ENCODE results near the gene TMEM233.
A peak's percentile ranks its signal among the peaks of the same experiment; 100 is the strongest.

TMEM233 gene

DNA sequence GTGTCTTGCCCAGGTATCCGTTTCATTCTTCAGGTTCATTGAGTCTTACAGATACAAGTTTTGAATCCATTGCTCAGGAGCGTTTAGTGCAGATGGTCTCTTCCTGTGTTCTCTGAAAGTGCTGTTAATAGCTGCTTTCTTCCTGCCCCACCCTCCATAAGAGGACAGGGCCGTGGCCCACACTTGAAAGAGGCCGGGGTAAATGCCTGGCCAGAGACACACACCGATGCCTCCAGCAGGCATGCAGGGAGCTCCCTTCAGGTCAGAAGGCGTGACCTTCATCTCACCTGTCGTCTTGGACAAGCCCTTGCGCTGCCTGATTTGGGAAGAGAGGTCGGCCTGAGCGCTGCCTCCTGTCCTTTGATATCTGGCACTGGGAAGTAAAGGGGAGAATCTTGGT, 85.9 kb downstream of the TMEM233 start:
- no peak for DNase-seq
- Histone ChIP-seq H3K27ac (no peak overlapping the region), H3K36me3 (peaks cover 81% of the 10 kb centered on the region), H3K9me3 (ENCODE audit: severe bottlenecking) (no peaks in the 10 kb centered on the region), H3K4me3 (ENCODE audit: low read depth, low read length) (no peak overlapping the region), H3K27me3 (ENCODE audit: insufficient read depth, low read depth, severe bottlenecking) (no peaks in the 10 kb centered on the region)
- TF ChIP-seq, protein P1, sequence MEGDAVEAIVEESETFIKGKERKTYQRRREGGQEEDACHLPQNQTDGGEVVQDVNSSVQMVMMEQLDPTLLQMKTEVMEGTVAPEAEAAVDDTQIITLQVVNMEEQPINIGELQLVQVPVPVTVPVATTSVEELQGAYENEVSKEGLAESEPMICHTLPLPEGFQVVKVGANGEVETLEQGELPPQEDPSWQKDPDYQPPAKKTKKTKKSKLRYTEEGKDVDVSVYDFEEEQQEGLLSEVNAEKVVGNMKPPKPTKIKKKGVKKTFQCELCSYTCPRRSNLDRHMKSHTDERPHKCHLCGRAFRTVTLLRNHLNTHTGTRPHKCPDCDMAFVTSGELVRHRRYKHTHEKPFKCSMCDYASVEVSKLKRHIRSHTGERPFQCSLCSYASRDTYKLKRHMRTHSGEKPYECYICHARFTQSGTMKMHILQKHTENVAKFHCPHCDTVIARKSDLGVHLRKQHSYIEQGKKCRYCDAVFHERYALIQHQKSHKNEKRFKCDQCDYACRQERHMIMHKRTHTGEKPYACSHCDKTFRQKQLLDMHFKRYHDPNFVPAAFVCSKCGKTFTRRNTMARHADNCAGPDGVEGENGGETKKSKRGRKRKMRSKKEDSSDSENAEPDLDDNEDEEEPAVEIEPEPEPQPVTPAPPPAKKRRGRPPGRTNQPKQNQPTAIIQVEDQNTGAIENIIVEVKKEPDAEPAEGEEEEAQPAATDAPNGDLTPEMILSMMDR (IDR thresholded peaks at IDR 0.05; ENCODE audit: low read depth, low read length) = no peak

DNA sequence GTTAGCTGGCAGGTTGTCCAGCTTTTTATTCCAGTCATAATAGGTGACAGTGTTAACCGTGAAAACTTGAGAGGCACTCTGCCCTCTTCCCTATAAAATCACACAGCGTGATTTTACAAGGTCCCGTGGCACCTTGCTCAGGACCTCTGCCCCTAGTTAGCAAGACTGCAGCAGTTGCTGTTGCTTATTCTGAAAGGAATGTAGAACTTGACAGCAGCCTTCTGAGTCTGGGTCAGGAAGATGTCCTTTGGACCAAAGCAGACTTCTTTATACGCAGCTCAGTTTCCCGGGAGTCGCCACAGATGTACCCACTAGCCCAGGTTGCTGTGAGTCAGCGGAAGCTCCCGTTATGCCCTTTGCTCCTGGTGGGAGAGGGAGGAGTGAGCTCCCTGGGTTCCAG, 87.5 kb downstream of the TMEM233 start:
- H3K27ac ChIP-seq = peak overlapping the region; percentile 43
- H3K4me3 ChIP-seq (ENCODE audit: low read depth, low read length) = no peak overlapping the region
- no peaks in the 10 kb centered on the region for H3K27me3 ChIP-seq (ENCODE audit: insufficient read depth, low read depth, severe bottlenecking)
- DNase-seq = no peak
- H3K9me3 ChIP-seq (ENCODE audit: severe bottlenecking) = no peaks in the 10 kb centered on the region
- H3K36me3 ChIP-seq = peaks cover 65% of the 10 kb centered on the region
- TF ChIP-seq, protein P1 (IDR thresholded peaks at IDR 0.05; ENCODE audit: low read depth, low read length) = no peak

DNA sequence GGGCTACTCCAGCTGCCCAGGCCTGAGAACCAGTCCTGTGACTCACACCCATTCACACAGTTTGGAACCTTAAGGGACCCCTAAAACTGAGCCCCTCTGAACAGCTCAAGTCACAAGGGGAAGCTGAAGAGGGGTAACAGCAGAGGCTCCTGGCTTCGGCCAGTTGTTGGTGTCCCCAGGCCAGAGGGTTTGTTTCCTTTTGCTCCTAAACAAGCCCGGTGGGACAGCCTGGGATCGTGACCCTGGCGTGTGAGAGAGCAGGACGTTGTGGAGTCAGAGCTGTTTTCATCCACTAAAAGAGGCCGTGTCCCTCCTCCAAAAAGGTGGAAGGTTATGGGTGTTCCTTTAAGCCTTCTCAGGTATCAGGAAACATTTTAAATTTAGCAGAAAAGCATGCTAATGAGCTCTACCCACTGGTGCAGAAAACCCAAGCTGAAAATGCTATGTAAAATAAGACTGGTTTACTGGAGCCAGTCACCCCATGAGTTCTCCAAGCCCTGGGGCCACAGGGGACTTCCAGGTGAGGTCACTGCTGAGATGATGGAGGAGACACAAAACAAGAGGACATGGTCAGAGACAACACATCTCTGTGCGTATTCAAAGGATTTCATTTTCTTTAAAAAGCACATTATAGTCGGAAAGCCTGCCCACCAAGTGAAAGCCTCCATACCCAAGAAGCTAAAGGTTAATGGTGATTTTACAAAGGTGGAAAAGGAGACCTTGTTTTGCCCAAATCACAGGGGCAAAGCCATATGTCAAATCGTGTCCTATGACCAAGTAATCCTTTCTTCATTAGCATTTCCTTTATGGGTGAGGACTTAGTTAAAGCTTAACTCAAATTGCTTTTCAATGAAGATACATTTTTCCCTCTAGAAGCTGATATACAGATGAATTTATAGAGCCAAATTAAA, 88.4 kb downstream of the TMEM233 start:
- peaks cover 64% of the 10 kb centered on the region for H3K36me3 ChIP-seq
- peak overlapping the region; percentile 43; the same call in 1 of the 2 replicates for H3K27ac ChIP-seq

DNA sequence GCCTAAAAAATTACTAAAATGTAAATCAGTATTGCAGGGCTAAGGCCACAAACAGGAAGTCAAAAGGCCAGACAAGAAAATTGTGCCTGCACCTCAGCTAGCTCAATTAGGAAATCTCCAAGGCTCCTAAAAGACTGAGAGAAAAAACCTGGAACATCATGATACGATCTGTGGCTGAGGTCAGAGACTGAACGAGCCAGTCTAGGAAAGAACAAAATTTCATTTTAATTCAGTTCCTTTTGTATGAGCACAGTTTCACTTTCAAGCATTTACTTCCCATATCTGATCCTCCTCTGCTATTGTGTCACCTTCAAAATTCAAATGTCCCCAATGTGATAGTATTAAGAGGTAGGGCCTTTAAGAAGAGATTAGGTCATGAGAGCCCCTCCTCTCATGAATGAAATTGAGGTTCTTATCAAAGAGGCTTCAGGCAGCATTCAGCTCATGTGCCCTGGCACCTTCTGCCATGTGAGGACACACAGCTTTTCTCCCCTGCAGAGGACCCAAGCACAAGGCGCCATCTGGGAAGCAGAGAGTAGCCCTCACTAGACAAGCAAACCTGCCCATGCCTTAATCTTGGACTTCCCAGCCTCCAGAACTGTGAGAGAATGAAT, 89.2 kb downstream of the TMEM233 start:
- peak; percentile 63 for DNase-seq
- TF ChIP-seq, protein P1 (IDR thresholded peaks at IDR 0.05; ENCODE audit: low read depth, low read length) = no peak
- Histone ChIP-seq H3K36me3 (peaks cover 61% of the 10 kb centered on the region), H3K27me3 (ENCODE audit: insufficient read depth, low read depth, severe bottlenecking) (no peaks in the 10 kb centered on the region), H3K9me3 (ENCODE audit: severe bottlenecking) (no peaks in the 10 kb centered on the region), H3K4me3 (ENCODE audit: low read depth, low read length) (no peak overlapping the region), H3K27ac (peak overlapping the region; percentile 27; the same call in 1 of the 2 replicates)

More for the DNA sequence above, 88.4 kb downstream of the TMEM233 start:
- no peaks in the 10 kb centered on the region for H3K27me3 ChIP-seq (ENCODE audit: insufficient read depth, low read depth, severe bottlenecking)
- no peaks in the 10 kb centered on the region for H3K9me3 ChIP-seq (ENCODE audit: severe bottlenecking)
- no peak overlapping the region for H3K4me3 ChIP-seq (ENCODE audit: low read depth, low read length)
- no peak for DNase-seq
- TF ChIP-seq, protein P1 (IDR thresholded peaks at IDR 0.05; ENCODE audit: low read depth, low read length) = no peak

DNA sequence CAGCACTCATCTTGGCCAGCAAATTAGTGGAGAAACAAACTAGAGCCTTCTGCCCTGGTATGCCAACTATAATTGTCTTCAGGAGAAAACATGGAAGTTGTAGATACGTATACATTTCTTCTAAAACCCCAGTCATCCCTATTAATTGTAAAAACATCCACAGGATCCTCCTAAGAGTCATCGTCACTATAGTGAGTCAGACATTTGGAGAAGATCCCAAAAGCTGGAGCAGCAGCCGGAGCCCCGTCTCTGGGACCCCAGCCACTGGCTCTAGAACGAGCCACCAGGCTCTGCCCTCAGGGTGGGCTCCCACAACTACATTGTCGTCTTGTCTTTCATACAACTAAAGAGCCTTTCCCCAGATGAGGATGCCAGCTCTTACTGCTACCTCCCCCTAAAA, 89.8 kb downstream of the TMEM233 start:
- Histone ChIP-seq H3K36me3 (peaks cover 61% of the 10 kb centered on the region), H3K9me3 (ENCODE audit: severe bottlenecking) (no peaks in the 10 kb centered on the region), H3K4me3 (ENCODE audit: low read depth, low read length) (no peak overlapping the region), H3K27ac (no peak overlapping the region; the same call in 1 of the 2 replicates), H3K27me3 (ENCODE audit: insufficient read depth, low read depth, severe bottlenecking) (no peaks in the 10 kb centered on the region)
- DNase-seq = no peak
- TF ChIP-seq, protein P1 (IDR thresholded peaks at IDR 0.05; ENCODE audit: low read depth, low read length) = no peak
